Retinal pigment epithelial cell (primary cell): Measurements from ENCODE around the gene ETNK2.

Experiments used
- DNase-seq: peaks from one replicate; pipeline ENCODE4 v3.0.0-alpha.2; 2010; ENCODE audit warnings: low read depth
- H3K4me3 ChIP-seq: 2 replicates; pipeline ENCODE4 v1.5.1; 2011; ENCODE audit warnings: mild to moderate bottlenecking, low read length, control low read depth, moderate library complexity
- TF ChIP-seq, protein P1 (sequence below): conservative IDR thresholded peaks from 2 replicates; pipeline ENCODE4 v1.5.1; 2011; ENCODE audit warnings: low read depth, low read length, control low read depth, inconsistent platforms

ETNK2 gene

DNA sequence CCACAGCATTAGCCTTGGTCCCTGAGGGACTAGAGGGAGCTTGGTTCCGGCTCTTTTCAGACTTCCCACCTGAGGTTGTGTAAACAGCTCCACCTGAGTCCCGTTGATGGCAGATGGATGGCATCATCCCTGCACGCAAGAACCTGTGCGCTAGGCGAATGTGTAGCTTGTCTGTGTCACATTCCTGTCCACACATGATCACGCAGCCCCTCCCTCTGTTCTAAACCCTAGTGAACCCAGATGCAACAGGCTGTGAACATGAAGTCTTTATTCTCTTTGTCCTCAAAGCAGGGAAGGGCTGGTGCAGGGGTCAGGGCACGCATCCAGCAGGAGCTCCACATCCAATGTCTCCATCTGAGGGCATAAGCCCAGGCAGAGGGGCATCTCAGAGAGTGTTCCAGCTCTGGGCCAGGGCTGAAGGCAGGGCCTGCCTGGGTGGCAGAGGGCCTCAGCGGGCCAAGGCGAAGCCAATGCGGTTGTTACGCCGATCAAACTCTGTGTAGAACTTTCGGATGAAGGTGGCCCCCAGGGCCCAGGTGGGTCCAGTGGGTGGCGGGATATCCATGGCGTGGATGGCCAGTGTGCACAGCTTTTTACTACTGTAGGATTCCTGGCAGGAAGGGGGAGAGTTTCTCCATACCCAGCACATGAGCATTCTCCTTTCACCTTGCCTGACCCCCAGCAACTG, 2.9 kb upstream of the ETNK2 start:
- TF ChIP-seq, protein P1, sequence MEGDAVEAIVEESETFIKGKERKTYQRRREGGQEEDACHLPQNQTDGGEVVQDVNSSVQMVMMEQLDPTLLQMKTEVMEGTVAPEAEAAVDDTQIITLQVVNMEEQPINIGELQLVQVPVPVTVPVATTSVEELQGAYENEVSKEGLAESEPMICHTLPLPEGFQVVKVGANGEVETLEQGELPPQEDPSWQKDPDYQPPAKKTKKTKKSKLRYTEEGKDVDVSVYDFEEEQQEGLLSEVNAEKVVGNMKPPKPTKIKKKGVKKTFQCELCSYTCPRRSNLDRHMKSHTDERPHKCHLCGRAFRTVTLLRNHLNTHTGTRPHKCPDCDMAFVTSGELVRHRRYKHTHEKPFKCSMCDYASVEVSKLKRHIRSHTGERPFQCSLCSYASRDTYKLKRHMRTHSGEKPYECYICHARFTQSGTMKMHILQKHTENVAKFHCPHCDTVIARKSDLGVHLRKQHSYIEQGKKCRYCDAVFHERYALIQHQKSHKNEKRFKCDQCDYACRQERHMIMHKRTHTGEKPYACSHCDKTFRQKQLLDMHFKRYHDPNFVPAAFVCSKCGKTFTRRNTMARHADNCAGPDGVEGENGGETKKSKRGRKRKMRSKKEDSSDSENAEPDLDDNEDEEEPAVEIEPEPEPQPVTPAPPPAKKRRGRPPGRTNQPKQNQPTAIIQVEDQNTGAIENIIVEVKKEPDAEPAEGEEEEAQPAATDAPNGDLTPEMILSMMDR = no peak
- H3K4me3 ChIP-seq = no peak overlapping the region
- DNase-seq = no peak

DNA sequence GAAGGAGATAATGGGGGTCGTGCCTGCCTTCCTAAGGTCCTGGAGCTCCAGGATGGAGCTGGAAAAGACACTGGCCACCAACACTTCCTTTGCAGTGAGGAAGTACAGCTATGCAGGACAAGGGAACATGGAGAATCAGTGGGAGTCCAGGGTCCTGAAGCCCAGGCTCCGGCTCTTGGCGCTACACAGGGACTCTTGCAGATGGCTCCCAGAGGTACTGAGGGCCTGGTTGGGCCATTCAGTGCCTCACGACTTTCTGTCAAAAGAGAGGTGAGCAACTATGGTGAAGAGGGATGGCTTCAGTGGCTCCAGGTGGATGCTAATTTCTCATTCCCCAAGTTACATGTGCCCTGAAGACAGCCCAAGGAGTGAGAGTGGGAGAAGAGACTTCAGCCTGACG, 1.8 kb upstream of the ETNK2 start:
- H3K4me3 ChIP-seq = no peak overlapping the region
- DNase-seq = no peak
- TF ChIP-seq, protein P1 = no peak

DNA sequence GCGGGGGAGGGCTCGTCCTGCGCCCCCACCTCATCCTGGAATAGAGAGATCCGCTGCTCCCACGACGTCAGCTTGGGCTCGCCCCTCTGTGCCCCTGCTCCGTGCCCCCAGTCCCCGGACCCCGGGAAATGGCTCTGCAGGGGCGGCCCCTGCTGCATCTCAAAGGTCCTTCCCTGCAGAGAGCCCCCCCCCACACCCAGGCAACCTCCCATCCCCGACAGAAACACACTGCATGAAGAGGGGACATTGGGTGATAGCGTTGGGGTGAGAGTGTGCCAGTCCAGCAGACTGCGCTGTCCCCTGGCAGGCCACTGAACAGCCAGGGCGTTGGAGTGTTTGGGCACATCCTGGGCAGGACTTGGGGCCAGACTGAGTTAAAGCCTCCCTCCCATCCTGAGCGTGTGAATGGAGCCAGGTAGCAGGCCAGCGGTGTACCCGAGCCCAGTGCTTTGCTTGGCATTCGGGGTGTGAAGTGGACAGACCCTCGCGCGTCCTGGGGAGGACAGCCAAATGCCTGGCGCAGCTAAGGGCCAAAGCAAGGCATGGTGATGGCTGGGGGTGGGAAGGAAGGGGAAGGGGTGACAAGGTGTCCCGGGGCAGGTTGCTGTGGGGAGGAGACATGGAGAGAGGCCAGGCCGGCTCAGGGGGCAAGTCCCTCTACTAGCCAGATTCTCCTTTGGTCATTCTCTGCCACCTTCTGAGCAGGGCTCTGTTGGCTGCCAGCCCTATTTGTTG, 633 bp upstream of the ETNK2 start:
- DNase-seq = no peak
- H3K4me3 ChIP-seq = peak overlapping the region; percentile 53
- TF ChIP-seq, protein P1 = no peak

DNA sequence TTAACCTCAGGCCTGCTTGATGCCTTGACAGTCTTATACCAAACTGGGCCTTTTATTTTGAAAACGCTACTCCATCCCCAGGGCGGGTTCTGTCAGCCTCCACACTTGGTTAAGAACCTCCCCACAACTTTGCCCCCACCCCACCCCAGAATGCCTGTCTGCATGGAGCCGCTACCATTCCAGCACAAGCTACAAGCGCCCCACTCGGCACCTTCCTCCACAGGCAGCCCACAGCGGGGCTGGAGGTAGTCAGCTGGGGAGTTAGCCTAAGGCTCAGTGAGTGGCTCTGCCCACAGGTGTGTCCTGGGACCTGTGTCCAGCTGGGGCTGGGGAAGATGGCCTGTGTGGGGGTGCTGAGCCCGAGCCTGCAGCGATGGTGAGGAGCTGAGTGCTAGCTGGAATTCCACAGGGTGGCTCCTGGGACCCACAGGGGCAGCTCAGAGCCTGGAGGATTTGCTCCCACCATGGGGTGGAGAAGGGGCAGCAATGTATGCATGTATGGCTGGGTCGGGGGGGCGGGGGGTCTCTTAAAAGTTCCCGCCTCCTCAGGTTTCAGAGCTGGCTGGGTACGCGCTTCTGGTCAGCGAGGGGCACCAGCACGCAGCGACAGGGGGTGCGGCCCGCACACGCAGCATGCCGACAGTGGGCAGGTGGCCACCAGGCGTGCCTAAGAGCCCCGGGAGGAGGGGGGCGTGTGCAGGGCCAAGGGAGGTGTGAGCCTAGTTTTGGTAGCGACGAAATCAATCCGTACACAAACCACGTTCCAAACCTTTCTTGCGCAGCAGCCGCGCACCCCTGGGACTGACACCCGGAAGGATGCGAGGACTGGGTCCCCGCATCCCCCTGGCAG, 917 bp downstream of the ETNK2 start:
- H3K4me3 ChIP-seq = peak overlapping the region; percentile 56
- DNase-seq = no peak
- TF ChIP-seq, protein P1 = no peak

DNA sequence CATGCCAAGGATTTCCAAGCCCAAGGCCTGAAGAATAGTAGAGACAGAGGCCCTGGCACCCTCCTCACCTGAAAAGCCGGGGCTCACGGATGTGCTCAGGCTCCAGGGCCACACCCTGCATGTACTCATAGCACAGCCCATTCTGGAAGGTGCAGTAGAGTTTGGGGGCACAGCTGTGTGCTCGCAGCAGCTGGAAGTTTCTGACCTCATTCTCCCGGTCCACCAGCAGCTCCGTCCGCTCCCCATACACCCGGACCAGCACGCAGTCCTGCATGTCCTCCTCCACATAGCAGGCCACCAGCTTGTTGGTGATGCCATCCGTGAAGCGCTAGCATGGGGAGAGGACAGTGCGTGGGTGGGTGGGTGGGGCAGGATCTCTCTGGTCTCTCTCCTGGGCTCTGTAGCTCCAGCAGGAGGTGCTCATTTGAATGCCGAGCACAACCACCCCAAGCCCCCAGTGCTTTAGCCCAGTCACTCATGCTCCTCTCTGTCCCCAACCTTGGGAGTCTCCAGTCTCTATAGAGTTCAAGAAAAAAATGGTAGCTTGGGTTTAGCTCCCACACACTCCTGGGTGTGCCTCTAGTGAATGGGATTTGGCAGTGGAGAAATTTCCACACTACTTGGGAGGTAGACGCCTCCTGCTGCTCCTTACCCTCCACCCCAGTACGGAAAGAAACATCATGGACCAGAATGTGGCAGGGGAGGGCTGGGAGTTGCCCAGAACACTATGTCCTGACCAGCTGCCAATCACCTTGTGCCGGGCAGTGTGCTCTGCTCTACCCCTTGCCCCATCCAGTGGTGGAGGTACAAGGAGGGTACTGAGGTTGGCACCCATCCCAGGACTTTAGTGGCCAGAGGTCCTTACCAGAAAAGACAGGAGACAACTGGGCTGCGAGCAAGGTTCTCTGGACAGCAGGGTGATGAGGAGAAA, 1.9 kb downstream of the ETNK2 start:
- DNase-seq = no peak
- H3K4me3 ChIP-seq = no peak overlapping the region
- TF ChIP-seq, protein P1 = no peak

DNA sequence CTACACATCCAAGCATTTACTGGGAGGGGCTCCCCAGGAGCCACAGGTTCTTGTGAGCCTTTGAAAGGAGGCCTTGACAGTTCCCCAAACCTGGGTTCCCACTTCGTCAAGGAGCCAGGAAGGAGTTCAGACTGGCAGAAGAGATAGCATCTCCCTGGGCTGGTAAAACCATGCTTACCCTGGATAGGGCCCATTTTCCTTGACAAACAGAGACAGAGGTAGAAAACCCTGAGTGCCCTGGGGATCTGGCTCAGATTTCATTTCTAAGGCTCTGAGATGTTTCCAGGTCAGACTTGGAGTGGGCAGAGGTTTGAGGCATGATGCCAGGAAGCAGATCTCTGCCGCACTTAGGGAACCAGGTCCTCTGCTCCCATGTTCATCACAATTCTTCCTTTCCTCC, 2.7 kb downstream of the ETNK2 start:
- no peak for DNase-seq
- H3K4me3 ChIP-seq = no peak overlapping the region
- TF ChIP-seq, protein P1 = no peak
